Endothelial cell (in vitro differentiated cells): ENCODE measurements around the gene SSTR4. TPM values are rescaled to one million over a fixed set of nuclear protein-coding genes. Genes with fewer than 3 reads are reported as not detected.

ENCODE experiments used
- DNase-seq: peaks from one replicate; pipeline ENCODE4 v3.0.0; 2021; ENCODE audit warnings: low spot score
- H3K27ac Mint-ChIP-seq: one replicate; pipeline ENCODE4 v1.8.0; 2021; ENCODE audit warnings: mixed read lengths, inconsistent platforms; ENCODE audit not compliant: unreplicated experiment
- H3K27me3 Mint-ChIP-seq: one replicate; pipeline ENCODE4 v1.8.0; 2021; ENCODE audit warnings: mild to moderate bottlenecking, moderate library complexity, mixed read lengths, inconsistent platforms; ENCODE audit not compliant: unreplicated experiment
- H3K36me3 Mint-ChIP-seq: one replicate; pipeline ENCODE4 v1.8.0; 2021; ENCODE audit warnings: mild to moderate bottlenecking, low read depth, mixed read lengths, inconsistent platforms; ENCODE audit not compliant: unreplicated experiment
- H3K4me1 Mint-ChIP-seq: one replicate; pipeline ENCODE4 v1.8.0; 2021; ENCODE audit warnings: mild to moderate bottlenecking, mixed read lengths, inconsistent platforms; ENCODE audit not compliant: unreplicated experiment
- H3K4me3 Mint-ChIP-seq: one replicate; pipeline ENCODE4 v1.8.0; 2021; ENCODE audit warnings: mild to moderate bottlenecking, mixed read lengths, inconsistent platforms; ENCODE audit not compliant: unreplicated experiment
- H3K9me3 Mint-ChIP-seq: one replicate; pipeline ENCODE4 v1.8.0; 2021; ENCODE audit warnings: mixed read lengths, inconsistent platforms; ENCODE audit not compliant: unreplicated experiment
- total RNA-seq: library from RNA; stranded (reverse); fragmentation: NEBNext Ultra II Directional; extraction: Animal tissue kit (Norgen Biotek cat#: 25700); gene quantifications from one replicate; pipeline ENCODE4 v1.2.1, GENCODE V29; 2021; ENCODE audit not compliant: unreplicated experiment
- TF ChIP-seq, protein P1 (sequence below): fragments of 200-600 bp; sonication (generic); IDR thresholded peaks from one replicate; pipeline ENCODE4 v1.5.0; 2021; ENCODE audit warnings: antibody characterized with exemption; ENCODE audit not compliant: unreplicated experiment

The SSTR4 gene
- total RNA-seq, 1 donor from 2014 or later: not detected

DNA sequence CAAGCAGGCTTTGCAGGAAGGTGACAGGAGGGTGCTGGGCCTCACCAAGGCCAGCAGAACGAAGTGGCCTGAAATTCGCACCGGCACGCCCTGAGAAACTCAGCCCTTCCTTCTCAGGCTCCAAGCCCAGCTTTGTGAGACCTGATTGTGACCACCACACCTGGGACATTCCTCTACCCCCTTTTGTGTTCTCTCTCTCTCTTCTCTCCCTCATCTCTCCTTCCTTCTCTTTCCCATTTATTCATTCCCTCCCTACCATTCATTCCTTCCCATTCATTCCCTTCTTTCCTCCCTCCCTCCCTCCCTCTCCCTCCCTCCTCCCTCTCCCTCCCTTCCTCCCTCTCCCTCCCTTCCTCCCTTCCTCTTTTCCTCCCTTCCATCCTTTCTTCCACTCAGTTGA, 42.2 kb downstream of the SSTR4 start:
- Mint-ChIP-seq H3K27ac (no peak overlapping the region), H3K4me3 (no peak overlapping the region)

DNA sequence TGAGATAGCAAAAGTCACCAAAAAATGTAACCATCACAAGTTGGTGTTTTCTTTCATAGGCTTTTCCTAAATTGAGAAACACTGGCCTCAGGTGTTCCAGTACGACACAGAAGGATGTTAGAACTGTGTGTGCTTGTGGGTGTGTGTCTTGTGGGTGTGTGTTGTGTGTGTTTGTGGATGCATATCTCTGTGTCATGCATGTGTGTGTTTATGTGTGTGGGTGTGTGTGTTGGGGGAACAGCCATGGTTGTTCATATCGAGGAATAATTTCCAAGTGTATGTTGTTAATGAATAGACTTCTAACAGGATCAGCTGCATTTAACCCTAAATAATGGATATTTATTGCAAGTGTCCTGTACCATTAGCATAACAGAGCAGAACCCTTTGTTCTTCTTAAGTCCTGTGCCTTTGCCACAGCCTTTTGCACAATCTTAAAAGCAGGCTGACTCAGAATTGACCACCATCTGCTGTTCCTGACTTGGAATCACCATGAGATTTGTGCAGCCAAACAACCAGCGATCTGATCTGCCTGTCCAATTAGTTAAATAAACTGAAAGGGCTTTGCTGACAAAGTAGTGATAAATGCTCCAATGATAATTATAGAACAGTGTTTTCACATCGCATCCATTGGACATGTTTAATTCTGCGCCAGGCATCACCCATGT, 43.4 kb downstream of the SSTR4 start:
- Mint-ChIP-seq H3K27me3 (peaks cover 5% of the 10 kb centered on the region), H3K4me1 (peaks cover 62% of the 10 kb centered on the region), H3K36me3 (peaks cover 10% of the 10 kb centered on the region), H3K27ac (peak overlapping the region; percentile 86), H3K9me3 (no peaks in the 10 kb centered on the region), H3K4me3 (no peak overlapping the region)
- no peak for DNase-seq
- TF ChIP-seq, protein P1, sequence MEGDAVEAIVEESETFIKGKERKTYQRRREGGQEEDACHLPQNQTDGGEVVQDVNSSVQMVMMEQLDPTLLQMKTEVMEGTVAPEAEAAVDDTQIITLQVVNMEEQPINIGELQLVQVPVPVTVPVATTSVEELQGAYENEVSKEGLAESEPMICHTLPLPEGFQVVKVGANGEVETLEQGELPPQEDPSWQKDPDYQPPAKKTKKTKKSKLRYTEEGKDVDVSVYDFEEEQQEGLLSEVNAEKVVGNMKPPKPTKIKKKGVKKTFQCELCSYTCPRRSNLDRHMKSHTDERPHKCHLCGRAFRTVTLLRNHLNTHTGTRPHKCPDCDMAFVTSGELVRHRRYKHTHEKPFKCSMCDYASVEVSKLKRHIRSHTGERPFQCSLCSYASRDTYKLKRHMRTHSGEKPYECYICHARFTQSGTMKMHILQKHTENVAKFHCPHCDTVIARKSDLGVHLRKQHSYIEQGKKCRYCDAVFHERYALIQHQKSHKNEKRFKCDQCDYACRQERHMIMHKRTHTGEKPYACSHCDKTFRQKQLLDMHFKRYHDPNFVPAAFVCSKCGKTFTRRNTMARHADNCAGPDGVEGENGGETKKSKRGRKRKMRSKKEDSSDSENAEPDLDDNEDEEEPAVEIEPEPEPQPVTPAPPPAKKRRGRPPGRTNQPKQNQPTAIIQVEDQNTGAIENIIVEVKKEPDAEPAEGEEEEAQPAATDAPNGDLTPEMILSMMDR: no peak

More for the DNA sequence above, 42.2 kb downstream of the SSTR4 start:
- Mint-ChIP-seq H3K27me3 (peaks cover 2% of the 10 kb centered on the region), H3K9me3 (no peaks in the 10 kb centered on the region), H3K36me3 (peaks cover 9% of the 10 kb centered on the region), H3K4me1 (peaks cover 49% of the 10 kb centered on the region)
- TF ChIP-seq, protein P1: no peak
- no peak for DNase-seq

GRCh38 chr20:23079016-23079351, 43.9 kb downstream of the SSTR4 start:
- peaks cover 10% of the 10 kb centered on the region for H3K36me3 Mint-ChIP-seq
- TF ChIP-seq, protein P1: peak; percentile 29
- no peaks in the 10 kb centered on the region for H3K9me3 Mint-ChIP-seq
- no peak for DNase-seq
- no peak overlapping the region for H3K4me3 Mint-ChIP-seq
- H3K27ac Mint-ChIP-seq: no peak overlapping the region
- peaks cover 61% of the 10 kb centered on the region for H3K4me1 Mint-ChIP-seq
- H3K27me3 Mint-ChIP-seq: peaks cover 6% of the 10 kb centered on the region

DNA sequence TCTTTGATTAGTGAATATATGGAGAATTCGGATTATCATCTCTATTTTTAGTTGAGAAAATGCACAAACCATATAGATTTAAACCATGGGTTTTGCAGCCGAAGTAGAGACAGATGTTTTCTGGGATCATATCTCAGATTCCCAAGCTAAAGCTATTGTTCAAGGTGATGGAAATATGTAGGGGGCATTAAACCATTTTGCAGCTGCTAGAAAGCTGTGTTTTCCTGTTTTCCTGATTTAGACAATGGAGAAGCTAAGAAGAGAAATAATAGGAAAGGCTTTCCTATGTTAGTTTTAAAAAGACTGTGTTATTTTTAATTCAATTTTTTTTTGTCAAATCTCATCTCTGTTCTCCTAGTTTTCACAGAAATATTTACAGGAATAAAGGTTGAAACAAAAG, 44.8 kb downstream of the SSTR4 start:
- peaks cover 10% of the 10 kb centered on the region for H3K36me3 Mint-ChIP-seq
- no peaks in the 10 kb centered on the region for H3K9me3 Mint-ChIP-seq
- H3K4me3 Mint-ChIP-seq: peak overlapping the region; percentile 42
- peak overlapping the region; percentile 76 for H3K27ac Mint-ChIP-seq
- peaks cover 6% of the 10 kb centered on the region for H3K27me3 Mint-ChIP-seq
- peaks cover 61% of the 10 kb centered on the region for H3K4me1 Mint-ChIP-seq
- DNase-seq: no peak
- TF ChIP-seq, protein P1: no peak

- Mint-ChIP-seq H3K36me3 (peaks cover 10% of the 10 kb centered on the region), H3K27me3 (peaks cover 6% of the 10 kb centered on the region), H3K4me1 (peaks cover 61% of the 10 kb centered on the region), H3K4me3 (peak overlapping the region; percentile 71), H3K27ac (peak overlapping the region; percentile 36), H3K9me3 (no peaks in the 10 kb centered on the region)
- no peak for DNase-seq
- TF ChIP-seq, protein P1: no peak
Measured at GRCh38 chr20:23080521-23080920, 45.4 kb downstream of the SSTR4 start.
